ENCODE results near the gene RETSAT. TPM values are rescaled to one million over a fixed set of nuclear protein-coding genes. Genes with fewer than 3 reads are reported as not detected.

Gene RETSAT
- total and polyA plus RNA-seq, 2 of the 4 experiments (the other 2 are of a cell fraction), result 25.6 to 32.3 TPM

GRCh38 chr2:85399183-85399455 lies 44.8 kb upstream of the RETSAT start:
- dilution Hi-C loops (cut with HindIII; ENCODE audit: low sequenced_read_pairs, unreplicated experiment), result no loop called here

More at GRCh38 chr2:85399183-85399455, 44.8 kb upstream of the RETSAT start:
- Histone ChIP-seq H3K4me3 (ENCODE audit: insufficient read depth, low read depth, low read length) (no peak overlapping the region), H3K79me1 (ENCODE audit: low read depth in 1 of 2, low read length in 2 of 2) (no peaks in the 10 kb centered on the region), H4K8ac (ENCODE audit: low read depth in 2 of 2, low read length in 2 of 2) (no peak overlapping the region), H3K36me3 (ENCODE audit: control insufficient read depth, insufficient read depth, low read length) (peaks cover 17% of the 10 kb centered on the region), H4K20me1 (ENCODE audit: insufficient read depth, low read length) (no peaks in the 10 kb centered on the region; the same call in 1 of the 2 replicates), H3K4ac (ENCODE audit: low read depth, low read length) (no peak overlapping the region), H2BK5ac (ENCODE audit: low read depth, low read length, poor library complexity, severe bottlenecking) (no peak overlapping the region), H3K4me1 (ENCODE audit: control insufficient read depth, insufficient read depth, low read length) (peaks cover 1% of the 10 kb centered on the region), H2BK120ac (ENCODE audit: low read depth, low read length) (no peak overlapping the region), H2AK9ac (replicated peaks; ENCODE audit: low read depth, low read length, poor library complexity) (no peak overlapping the region), H3K14ac (replicated peaks; ENCODE audit: low read depth, low read length) (no peak overlapping the region), H3K18ac (ENCODE audit: low read depth, low read length) (no peak overlapping the region), H3K9me1 (ENCODE audit: insufficient read depth, low read length) (peaks cover 5% of the 10 kb centered on the region; the same call in 1 of the 2 replicates), H3K56ac (ENCODE audit: extremely low read depth, insufficient read depth, low read length) (no peak overlapping the region), H4K91ac (ENCODE audit: insufficient read depth, low read depth, low read length) (no peak overlapping the region), H4K5ac (ENCODE audit: low read depth, low read length) (no peak overlapping the region), H2AFZ (replicated peaks; ENCODE audit: low read length, poor library complexity) (no peak overlapping the region), H2BK20ac (ENCODE audit: low read depth, low read length) (no peak overlapping the region), H3K4me2 (ENCODE audit: low read depth, low read length) (no peak overlapping the region), H2AK5ac (ENCODE audit: low read depth, low read length) (no peak overlapping the region), H2BK15ac (ENCODE audit: low read depth, low read length) (no peak overlapping the region), H3K27me3 (ENCODE audit: control insufficient read depth, insufficient read depth, low read length) (no peaks in the 10 kb centered on the region), H3K9ac (ENCODE audit: low read depth, low read length) (no peak overlapping the region), H3K23ac (ENCODE audit: low read depth, low read length) (no peak overlapping the region), H3K9me3 (ENCODE audit: control insufficient read depth, insufficient read depth, low read length) (no peaks in the 10 kb centered on the region), H3K27ac (ENCODE audit: insufficient read depth, low read length) (no peak overlapping the region)
- no TSS peak for BruUV-seq (replicated peaks)
- 100% methylated on average over 2 of the region's 8 CpGs; no CpG with 5 or more reads in 1 of the 2 experiments for WGBS, 2 experiments (ENCODE audit: extremely low coverage in 2 of 2, insufficient read length in 1 of 2)
- POLR2A ChIA-PET (ENCODE audit: unreplicated experiment), result no interaction called here
- DNase-seq (no peak), ATAC-seq (ENCODE audit: low read depth) (no peak)
- in situ Hi-C loops (cut with MboI; ENCODE audit: low sequenced_read_pairs) (no loop called here), intact Hi-C loops (cut with micrococcal nuclease) (no loop called here)
- CTCF ChIA-PET, result no interaction called here
- TF ChIP-seq MAZ (IDR thresholded peaks at IDR 0.05; ENCODE audit: borderline replicate concordance, low read depth, low read length) (no peak), SMC3 (IDR thresholded peaks at IDR 0.05; ENCODE audit: low read depth, low read length) (no peak), RCOR1 (IDR thresholded peaks at IDR 0.05; ENCODE audit: insufficient replicate concordance, low read length) (no peak), FOS (IDR thresholded peaks at IDR 0.05; ENCODE audit: low read depth, low read length) (no peak)

All from IMR-90 (cell line).